Tibial nerve (tissue), 4 donors: ENCODE results near the gene SEMA3C. TPM values are rescaled to one million over a fixed set of nuclear protein-coding genes. Genes with fewer than 3 reads are reported as not detected.

Source experiments
- DNase-seq, 2 donors: peaks; one replicate each; pipeline ENCODE4 v3.0.0-alpha.2; 2019; ENCODE audit warnings: low spot score in 2 of 2
- H3K27ac ChIP-seq, 4 donors: fragments of 200-600 bp; sonication (generic) in 3 of 4; one replicate each; pipeline ENCODE4 v1.5.1; 2017 to 2019; ENCODE audit warnings: mild to moderate bottlenecking in 1 of 4
- H3K27me3 ChIP-seq, 2 donors: fragments of 200-600 bp; sonication (generic) in 1 of 2; one replicate each; pipeline versions ENCODE4 v1.5.1 to v1.6.0; 2017 to 2019
- H3K36me3 ChIP-seq, 3 donors: fragments of 200-600 bp; sonication (generic); one replicate each; pipeline ENCODE4 v1.5.1; 2018 to 2019
- H3K4me1 ChIP-seq, 4 donors: fragments of 200-600 bp; sonication (generic) in 3 of 4; one replicate each; pipeline ENCODE4 v1.5.1; 2017 to 2019
- H3K4me3 ChIP-seq, 4 donors: fragments of 200-600 bp; sonication (generic) in 3 of 4; one replicate each; pipeline ENCODE4 v1.5.1; 2017 to 2019; ENCODE audit warnings: mild to moderate bottlenecking in 1 of 4, moderate library complexity in 1 of 4
- H3K9me3 ChIP-seq, 4 donors: fragments of 200-600 bp; sonication (generic) in 3 of 4; one replicate each; pipeline ENCODE4 v1.5.1; 2017 to 2019
- CTCF ChIP-seq, 5 experiments: fragments of 200-600 bp in 3 of 5; fragments of 450-650 bp in 2 of 5; sonication (generic) in 3 of 5; IDR thresholded peaks; one replicate each; pipeline ENCODE4 v1.5.1; 2016 to 2019; ENCODE audit warnings: antibody characterized with exemption in 5 of 5, mild to moderate bottlenecking in 3 of 5, moderate library complexity in 2 of 5
- EP300 ChIP-seq, 2 donors: sonication (generic); formaldehyde crosslinking; IDR thresholded peaks; one replicate each; pipeline ENCODE4 v1.6.1; 2017; ENCODE audit warnings: antibody characterized with exemption in 2 of 2, mild to moderate bottlenecking in 1 of 2
- POLR2A ChIP-seq, 2 donors: fragments of 450-650 bp; IDR thresholded peaks; one replicate each; pipeline ENCODE4 v1.6.1; 2017; ENCODE audit warnings: antibody characterized with exemption in 2 of 2, mild to moderate bottlenecking in 2 of 2, moderate library complexity in 2 of 2
- WGBS, 2 donors: methylation state at CpG; one replicate each; pipeline ENCODE4 v1.1.5; 2018; 5-methylcytosine and 5-hydroxymethylcytosine counted together
- total RNA-seq, 4 donors: library from RNA; depleted of rRNA; stranded (reverse); fragments of >200 nt; gene quantifications; one replicate each; pipeline ENCODE4 v1.1.0, GENCODE V29; 2016

The SEMA3C gene
- total RNA-seq, 4 donors from 2014 or later = 64.8 to 130 (median 118) TPM

GRCh38 chr7:80826520-80827238 lies 92.2 kb downstream of the SEMA3C start:
- no peak for DNase-seq
- no peak overlapping the region for H3K27ac ChIP-seq
- TF ChIP-seq EP300 (IDR thresholded peaks at IDR 0.05) = no peak
- TF ChIP-seq POLR2A (IDR thresholded peaks at IDR 0.05) = no peak
- TF ChIP-seq CTCF (IDR thresholded peaks at IDR 0.05) = no peak
- no peak overlapping the region for H3K4me3 ChIP-seq
- peaks cover 0 to 43% (median 2%) of the 10 kb centered on the region in 4 donors for H3K4me1 ChIP-seq
- H3K36me3 ChIP-seq = no peaks in the 10 kb centered on the region
- 67 to 68% methylated on average over 3 of the region's 3 CpGs for WGBS, 2 donors
- H3K9me3 ChIP-seq = no peaks in the 10 kb centered on the region
- H3K27me3 ChIP-seq = no peaks in the 10 kb centered on the region

- no peaks in the 10 kb centered on the region for H3K9me3 ChIP-seq
- no peak overlapping the region for H3K27ac ChIP-seq
- no peak overlapping the region for H3K4me3 ChIP-seq
- no peak for DNase-seq
- WGBS, 2 donors = 28 to 32% methylated on average over 3 of the region's 3 CpGs
- TF ChIP-seq POLR2A (IDR thresholded peaks at IDR 0.05) (no peak), EP300 (IDR thresholded peaks at IDR 0.05) (no peak), CTCF (IDR thresholded peaks at IDR 0.05) (no peak)
- H3K4me1 ChIP-seq = peaks cover 0 to 41% (median 2%) of the 10 kb centered on the region in 4 donors
- H3K36me3 ChIP-seq = no peaks in the 10 kb centered on the region
- no peaks in the 10 kb centered on the region for H3K27me3 ChIP-seq
These were observed 93.4 kb downstream of the SEMA3C start for GRCh38 chr7:80825499-80825898.

- 68% methylated on average over 5 of the region's 5 CpGs for WGBS, 2 donors
- H3K4me3 ChIP-seq = no peak overlapping the region
- no peaks in the 10 kb centered on the region for H3K27me3 ChIP-seq
- TF ChIP-seq CTCF (IDR thresholded peaks at IDR 0.05) (no peak), POLR2A (IDR thresholded peaks at IDR 0.05) (no peak), EP300 (IDR thresholded peaks at IDR 0.05) (no peak)
- H3K36me3 ChIP-seq = no peaks in the 10 kb centered on the region
- no peaks in the 10 kb centered on the region for H3K9me3 ChIP-seq
- H3K4me1 ChIP-seq = peaks cover 0 to 34% (median 2%) of the 10 kb centered on the region in 4 donors
- H3K27ac ChIP-seq = no peak overlapping the region
- DNase-seq = no peak
These were observed 94.6 kb downstream of the SEMA3C start for GRCh38 chr7:80824253-80824652.

GRCh38 chr7:80823057-80823456 lies 95.8 kb downstream of the SEMA3C start:
- Histone ChIP-seq H3K4me3 (no peak overlapping the region), H3K4me1 (peaks cover 0 to 33% (median 2%) of the 10 kb centered on the region in 4 donors), H3K9me3 (no peaks in the 10 kb centered on the region), H3K27ac (no peak overlapping the region), H3K36me3 (no peaks in the 10 kb centered on the region), H3K27me3 (no peaks in the 10 kb centered on the region)
- no peak for DNase-seq
- WGBS, 2 donors = 76 to 79% methylated on average over 3 of the region's 3 CpGs
- TF ChIP-seq CTCF (IDR thresholded peaks at IDR 0.05) = no peak
- TF ChIP-seq POLR2A (IDR thresholded peaks at IDR 0.05) = no peak
- TF ChIP-seq EP300 (IDR thresholded peaks at IDR 0.05) = no peak

GRCh38 chr7:80821771-80822319 lies 97.0 kb downstream of the SEMA3C start:
- Histone ChIP-seq H3K4me1 (peaks cover 0 to 22% (median under 1%) of the 10 kb centered on the region in 4 donors), H3K4me3 (no peak overlapping the region), H3K36me3 (no peaks in the 10 kb centered on the region), H3K9me3 (no peaks in the 10 kb centered on the region), H3K27me3 (no peaks in the 10 kb centered on the region), H3K27ac (no peak overlapping the region)
- TF ChIP-seq EP300 (IDR thresholded peaks at IDR 0.05) (no peak), CTCF (IDR thresholded peaks at IDR 0.05) (no peak), POLR2A (IDR thresholded peaks at IDR 0.05) (no peak)
- 70 to 72% methylated on average over 3 of the region's 3 CpGs for WGBS, 2 donors
- no peak for DNase-seq
